Fibroblast of skin of abdomen (primary cell): ENCODE measurements around the gene NKX2-1. TPM values are rescaled to one million over a fixed set of nuclear protein-coding genes. Genes with fewer than 3 reads are reported as not detected.
"Not testable (repeated sequence)": the region's sequence is repeated elsewhere in the genome, so short reads cannot be mapped to it uniquely, and the experiment has no call there.

Experiments
- DNase-seq: peaks from one replicate; pipeline ENCODE4 v3.0.0-alpha.2; 2013
- polyA plus RNA-seq, 2 experiments: library from polyadenylated mRNA; unstranded; fragments of 120-200 nt; gene quantifications; one replicate each; pipeline ENCODE4 v1.2.1, GENCODE V29; 2013; ENCODE audit not compliant: insufficient read length in 2 of 2

The NKX2-1 gene
- not detected for polyA plus RNA-seq (2013, experiment 1 of 2; ENCODE audit: insufficient read length)
- not detected for polyA plus RNA-seq (2013, experiment 2 of 2; ENCODE audit: insufficient read length)

- DNase-seq = no peak
Observed at GRCh38 chr14:36519431-36520321, at the start of gene NKX2-1. NKX2-1 (minus strand) TSS chr14:36520232; CDS start chr14:36520129, 103 bp downstream.

GRCh38 chr14:36556811-36557433 lies 36.9 kb upstream of the NKX2-1 start:
- DNase-seq = peak; percentile 2

- DNase-seq = no peak
Observed at GRCh38 chr14:36555998-36556743, 36.1 kb upstream of the NKX2-1 start.

GRCh38 chr14:36553656-36554260 lies 33.7 kb upstream of the NKX2-1 start:
- DNase-seq = peak; percentile 24

- DNase-seq = no peak
Observed at GRCh38 chr14:36550899-36551298, 30.9 kb upstream of the NKX2-1 start.

GRCh38 chr14:36544280-36544679 lies 24.2 kb upstream of the NKX2-1 start:
- not testable (repeated sequence) for DNase-seq

GRCh38 chr14:36538051-36538450 lies 18.0 kb upstream of the NKX2-1 start:
- no peak for DNase-seq

- DNase-seq = no peak
Observed at GRCh38 chr14:36529062-36529461, 9.0 kb upstream of the NKX2-1 start.

GRCh38 chr14:36525746-36526099 lies 5.7 kb upstream of the NKX2-1 start:
- DNase-seq = no peak

- DNase-seq = no peak
Observed at GRCh38 chr14:36524874-36525745, 5.1 kb upstream of the NKX2-1 start.

- DNase-seq = no peak
Observed at GRCh38 chr14:36524220-36524837, 4.3 kb upstream of the NKX2-1 start.

GRCh38 chr14:36522972-36523715 lies 3.1 kb upstream of the NKX2-1 start:
- no peak for DNase-seq

- DNase-seq = no peak
Observed at GRCh38 chr14:36522347-36522971, 2.4 kb upstream of the NKX2-1 start.

- no peak for DNase-seq
Observed at GRCh38 chr14:36521598-36522345, 1.7 kb upstream of the NKX2-1 start.

- DNase-seq = peak; percentile 2
Observed at GRCh38 chr14:36520601-36521525, 831 bp upstream of the NKX2-1 start.

- no peak for DNase-seq
Observed at GRCh38 chr14:36518586-36519430, 1.2 kb downstream of the NKX2-1 start.

- no peak for DNase-seq
Observed at GRCh38 chr14:36518031-36518585, 1.9 kb downstream of the NKX2-1 start.
